ENCODE measurements around the gene SPATA20.

SPATA20 gene

DNA sequence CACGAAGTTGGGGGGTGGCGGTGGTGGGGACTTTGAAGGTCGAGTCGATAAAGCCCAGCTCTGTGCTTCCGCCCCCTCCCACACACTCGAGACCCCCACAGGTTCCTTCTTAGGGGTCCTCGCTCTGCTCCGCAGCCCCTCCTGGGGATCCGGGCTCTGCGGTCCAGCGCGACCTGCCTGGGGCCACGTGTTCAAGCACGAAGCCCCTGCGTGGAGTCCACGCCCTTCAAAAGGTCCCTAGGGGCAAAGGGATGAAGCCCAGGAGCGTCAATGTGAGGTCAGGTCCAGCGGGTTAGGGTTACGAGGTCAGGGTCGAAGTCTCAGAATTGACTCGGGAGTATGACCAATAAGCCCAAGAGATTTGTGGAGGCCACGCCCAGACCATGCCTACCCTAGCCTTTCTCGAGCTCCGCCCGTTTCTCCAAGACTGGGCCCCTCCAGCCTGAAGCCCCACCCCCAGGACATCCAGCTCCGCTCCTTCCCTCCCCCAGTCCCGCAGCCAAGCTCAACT is 12.8 kb downstream of the SPATA20 start:
- DNase-seq (ENCODE audit: low spot score): peak; percentile 56

DNA sequence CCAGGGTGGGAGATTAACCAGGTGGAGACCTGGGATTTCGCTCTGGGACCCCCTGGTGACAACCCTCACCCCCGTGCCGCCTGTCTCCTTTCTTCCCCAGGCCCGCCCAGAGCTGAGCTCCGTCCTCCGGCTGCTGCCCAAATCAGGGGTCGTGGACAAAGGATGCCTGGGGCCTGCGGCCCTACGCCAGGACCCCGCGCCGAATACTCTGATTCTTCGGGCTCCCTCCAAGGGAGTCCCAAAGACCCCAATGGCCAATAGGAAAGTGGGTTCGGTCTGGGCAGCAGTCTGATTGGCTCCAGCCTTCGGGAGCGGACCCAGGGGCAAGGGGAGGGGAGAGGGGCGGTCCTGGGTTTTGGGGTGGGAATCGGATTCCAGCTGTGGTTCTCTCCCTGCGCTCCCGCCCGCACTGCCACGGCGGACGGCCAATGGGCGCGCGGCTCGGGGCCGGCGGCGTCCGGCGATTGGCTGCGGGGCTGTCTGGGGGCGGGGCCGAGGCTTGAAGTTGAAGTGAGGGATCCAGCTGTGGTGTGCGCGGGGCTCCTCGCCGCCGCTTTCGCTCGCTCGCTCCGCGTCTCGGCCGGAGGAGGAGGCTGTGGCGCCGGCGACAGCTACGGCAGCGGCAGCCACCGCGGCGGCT is 13.3 kb downstream of the SPATA20 start, which contains the start of gene CACNA1G:
CACNA1G (plus strand) TSS at position 531 of the 640 bp plus-strand sequence. CDS start 745 bp downstream, outside the sequence.
- DNase-seq (ENCODE audit: low spot score): peak; percentile 85

DNA sequence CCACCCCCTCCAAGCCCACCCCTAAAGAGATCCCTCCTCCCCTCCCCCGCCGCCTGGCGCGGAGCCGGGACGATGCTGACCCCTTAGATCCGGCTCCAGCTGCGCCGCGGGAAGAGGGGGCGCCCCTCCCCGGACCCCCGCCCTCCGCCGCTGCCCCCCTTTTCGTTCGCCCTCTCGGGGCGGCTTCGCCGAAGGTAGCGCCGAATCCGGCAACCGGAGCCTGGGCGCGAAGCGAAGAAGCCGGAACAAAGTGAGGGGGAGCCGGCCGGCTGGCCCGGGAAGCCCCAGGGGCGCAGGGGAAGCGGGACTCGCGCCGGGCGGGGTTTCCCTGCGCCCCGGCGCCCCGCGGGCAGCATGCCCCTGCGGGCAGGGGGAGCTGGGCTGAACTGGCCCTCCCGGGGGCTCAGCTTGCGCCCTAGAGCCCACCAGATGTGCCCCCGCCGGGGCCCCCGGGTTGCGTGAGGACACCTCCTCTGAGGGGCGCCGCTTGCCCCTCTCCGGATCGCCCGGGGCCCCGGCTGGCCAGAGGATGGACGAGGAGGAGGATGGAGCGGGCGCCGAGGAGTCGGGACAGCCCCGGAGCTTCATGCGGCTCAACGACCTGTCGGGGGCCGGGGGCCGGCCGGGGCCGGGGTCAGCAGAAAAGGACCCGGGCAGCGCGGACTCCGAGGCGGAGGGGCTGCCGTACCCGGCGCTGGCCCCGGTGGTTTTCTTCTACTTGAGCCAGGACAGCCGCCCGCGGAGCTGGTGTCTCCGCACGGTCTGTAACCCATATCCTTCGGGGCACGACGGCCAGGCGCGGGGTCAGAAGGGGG is 14.2 kb downstream of the SPATA20 start:
- DNase-seq (ENCODE audit: low spot score): no peak

DNA sequence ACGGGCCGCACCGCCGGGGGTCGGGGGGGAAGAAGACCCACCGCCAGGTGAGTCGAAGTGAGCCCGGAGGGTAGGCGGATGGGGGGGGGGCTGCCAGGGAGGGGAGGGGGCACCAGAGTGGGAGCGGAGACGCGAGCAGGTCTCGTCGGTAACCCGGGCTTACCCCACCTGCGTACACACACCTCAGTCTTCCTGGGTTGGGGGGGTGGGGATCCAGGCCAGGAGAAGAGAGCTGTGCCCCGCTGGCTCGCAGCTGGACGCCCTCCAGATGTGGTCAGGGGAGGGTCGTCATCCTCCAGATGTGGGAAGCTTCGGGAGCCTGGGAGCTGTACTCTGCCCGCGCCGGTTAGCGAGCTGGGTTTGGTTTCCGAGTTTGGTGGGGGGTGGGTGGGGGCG is 14.8 kb downstream of the SPATA20 start:
- DNase-seq (ENCODE audit: low spot score): no peak

DNA sequence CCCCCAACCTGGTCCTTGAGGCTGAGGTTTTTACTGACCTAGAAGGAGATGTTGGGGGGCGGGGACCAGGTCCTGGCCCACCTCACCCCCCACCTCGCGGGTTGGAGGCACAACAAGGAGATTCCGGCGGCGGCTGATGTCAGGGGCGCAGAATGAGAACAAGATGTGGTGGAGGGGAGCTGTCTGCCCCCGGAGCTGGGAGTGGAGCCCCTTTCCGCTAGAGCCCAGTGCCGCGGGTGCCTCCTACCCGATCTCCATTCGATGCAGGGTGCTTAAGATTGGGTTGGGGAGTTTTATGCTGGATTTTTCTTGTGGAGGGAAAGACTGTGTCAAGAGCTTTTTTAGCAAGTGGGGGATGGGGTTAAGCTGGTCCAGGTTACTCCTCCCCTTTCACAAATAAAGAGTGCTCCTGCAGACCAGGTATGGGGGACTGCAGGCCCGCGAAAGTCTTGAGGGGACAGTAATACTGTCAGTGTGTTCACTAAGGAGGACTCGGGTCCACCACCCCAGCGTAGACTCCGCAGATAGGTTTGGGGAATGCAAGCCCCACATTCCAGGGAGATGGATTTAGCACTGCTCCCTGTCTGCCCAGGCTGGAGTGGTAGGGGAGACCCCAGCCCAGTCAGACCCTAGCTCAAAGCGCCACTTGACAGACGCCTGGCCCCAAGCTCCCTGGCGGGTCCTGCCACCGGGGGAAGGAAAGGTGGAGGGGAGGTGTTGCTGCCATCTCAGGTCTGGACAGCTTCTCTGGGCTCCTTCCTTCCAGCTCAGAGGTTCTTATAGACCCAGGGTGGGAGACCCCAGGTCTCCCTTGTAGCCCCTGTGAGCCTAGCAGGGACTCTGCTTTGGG is 15.5 kb downstream of the SPATA20 start:
- DNase-seq (ENCODE audit: low spot score): no peak

DNA sequence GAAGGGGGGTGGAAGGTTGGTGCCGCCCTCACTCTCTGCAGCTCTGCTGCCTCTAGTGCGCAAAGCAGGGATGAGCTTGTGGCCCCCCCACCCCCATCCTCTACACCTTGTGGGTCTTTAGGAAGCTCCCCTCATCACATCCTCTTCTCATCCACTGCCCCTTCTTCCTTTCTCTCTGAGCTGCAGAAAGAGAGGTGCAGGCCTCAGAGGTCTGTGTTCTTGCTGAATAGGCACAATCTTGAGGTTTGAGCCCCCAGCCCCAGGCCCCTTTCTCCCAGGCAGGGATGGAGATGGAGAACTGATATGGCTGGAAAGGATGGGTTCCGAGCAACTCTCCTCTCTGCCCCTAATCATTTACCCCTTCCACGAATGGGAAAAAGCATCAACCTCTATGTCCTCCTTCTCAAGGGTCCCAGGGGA is 16.1 kb downstream of the SPATA20 start:
- no peak for DNase-seq (ENCODE audit: low spot score)

DNA sequence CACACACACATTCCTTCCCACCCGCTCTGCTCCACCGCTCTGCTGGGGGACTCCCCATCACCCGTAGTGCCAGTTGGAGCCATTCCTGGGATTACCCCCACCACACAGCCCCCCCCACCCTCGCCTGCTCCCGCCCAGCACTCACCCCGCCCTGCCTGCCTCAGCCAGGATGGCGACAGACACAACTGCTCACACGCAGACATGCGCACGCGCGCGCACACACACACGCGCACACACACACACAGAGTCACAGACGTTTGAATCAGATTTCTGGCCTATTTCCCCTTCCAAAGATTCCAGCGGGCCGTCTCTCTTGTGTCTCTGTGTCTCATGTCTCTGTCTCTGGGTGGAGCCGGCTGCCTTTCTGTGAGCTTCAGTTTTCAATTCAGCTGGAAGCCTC is 17.9 kb downstream of the SPATA20 start:
- DNase-seq (ENCODE audit: low spot score): no peak

DNA sequence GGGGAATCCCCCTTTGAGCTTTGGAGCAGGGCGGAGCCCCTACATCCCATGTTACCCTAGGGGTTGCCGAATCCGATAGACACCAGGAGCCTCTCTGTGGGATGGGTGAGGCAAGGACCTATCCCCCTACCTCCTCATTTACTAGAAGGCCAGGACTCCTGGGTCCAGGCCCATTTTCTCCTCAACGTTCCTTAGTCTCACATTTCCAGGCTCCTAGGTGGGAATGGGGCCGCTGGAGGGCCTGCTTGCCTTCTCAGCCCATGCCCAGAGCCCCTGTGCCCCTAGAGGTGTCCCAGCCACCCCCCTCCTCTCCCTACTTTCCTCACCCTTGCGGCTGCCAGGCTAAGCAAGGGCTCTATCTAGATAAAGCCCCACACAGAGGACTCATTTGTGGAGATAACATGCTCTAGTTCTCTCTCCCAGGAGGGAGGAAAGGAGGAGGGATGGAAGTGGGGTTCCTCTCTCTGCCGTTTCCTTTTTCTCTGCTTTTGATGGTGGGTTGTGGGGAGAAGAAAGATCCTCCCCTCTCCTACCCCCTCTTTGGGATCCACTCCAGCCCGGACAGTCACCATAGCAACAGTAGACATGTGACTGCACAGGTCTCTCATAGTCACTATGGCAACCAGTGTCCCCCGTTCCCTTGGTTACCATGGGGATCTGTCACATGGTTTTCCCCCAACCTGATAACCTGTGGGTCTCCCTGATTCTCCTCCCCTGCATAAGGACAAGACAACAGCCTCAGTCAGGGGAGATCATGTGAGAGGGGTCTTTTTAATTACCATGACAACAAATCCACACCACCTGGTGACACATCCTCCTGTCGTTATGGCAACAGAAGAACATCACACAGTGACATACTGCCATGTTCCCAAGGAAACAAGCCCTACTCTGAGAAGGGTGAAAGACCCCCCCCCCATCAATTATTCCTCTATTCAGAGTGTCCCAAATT is 18.7 kb downstream of the SPATA20 start:
- no peak for DNase-seq (ENCODE audit: low spot score)

DNA sequence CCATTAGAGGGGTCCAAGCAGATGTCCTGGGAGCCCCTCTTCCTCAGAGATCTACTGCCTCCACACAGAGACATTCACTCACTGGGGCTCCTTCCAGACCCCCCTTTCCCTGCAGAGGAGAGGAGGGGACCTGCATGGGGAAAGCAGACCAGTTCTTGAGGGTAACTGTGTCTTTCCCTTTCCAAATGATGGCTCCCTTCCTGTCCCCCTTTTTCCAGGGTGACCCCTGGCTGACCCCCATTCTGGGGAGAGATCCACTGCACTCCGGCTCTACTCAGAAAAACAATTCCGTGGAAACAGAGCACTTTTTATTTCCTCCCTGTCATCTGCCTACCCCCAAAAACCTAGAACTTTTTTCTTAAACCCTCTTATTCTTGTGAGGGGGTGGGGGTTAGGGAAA is 19.9 kb downstream of the SPATA20 start:
- no peak for DNase-seq (ENCODE audit: low spot score)

DNA sequence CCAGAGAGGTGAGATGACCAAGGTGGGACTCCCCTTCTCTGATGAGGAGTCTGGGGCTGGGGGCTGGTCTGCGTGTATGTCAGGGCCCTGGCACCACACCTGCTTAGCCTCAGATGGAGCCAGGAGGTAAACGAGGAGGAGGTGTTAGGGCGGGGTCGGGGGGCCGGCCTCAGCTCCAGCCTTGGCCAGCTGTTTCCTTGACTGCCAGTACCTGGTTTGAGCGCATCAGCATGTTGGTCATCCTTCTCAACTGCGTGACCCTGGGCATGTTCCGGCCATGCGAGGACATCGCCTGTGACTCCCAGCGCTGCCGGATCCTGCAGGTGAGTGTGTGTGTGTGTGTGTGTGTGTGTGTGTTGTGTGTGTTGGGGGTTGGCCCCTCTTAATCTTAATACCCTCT is 21.7 kb downstream of the SPATA20 start:
- no peak for DNase-seq (ENCODE audit: low spot score)

DNA sequence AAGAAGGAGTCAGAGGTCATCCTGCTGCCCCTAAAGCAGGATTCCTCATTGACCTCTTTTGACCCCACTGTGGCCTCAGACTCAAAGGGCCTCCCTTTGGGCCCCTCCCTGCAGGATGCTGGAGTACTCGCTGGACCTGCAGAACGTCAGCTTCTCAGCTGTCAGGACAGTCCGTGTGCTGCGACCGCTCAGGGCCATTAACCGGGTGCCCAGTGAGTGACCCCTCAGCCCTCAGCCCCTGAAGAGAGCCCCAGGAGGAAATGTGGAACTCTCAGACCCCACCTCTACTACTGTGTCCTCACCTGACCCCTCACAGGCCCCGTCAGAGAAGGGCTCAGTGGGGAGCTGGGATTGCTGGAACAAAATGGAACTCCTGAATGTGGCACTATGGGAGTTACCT is 22.6 kb downstream of the SPATA20 start:
- DNase-seq (ENCODE audit: low spot score): no peak

DNA sequence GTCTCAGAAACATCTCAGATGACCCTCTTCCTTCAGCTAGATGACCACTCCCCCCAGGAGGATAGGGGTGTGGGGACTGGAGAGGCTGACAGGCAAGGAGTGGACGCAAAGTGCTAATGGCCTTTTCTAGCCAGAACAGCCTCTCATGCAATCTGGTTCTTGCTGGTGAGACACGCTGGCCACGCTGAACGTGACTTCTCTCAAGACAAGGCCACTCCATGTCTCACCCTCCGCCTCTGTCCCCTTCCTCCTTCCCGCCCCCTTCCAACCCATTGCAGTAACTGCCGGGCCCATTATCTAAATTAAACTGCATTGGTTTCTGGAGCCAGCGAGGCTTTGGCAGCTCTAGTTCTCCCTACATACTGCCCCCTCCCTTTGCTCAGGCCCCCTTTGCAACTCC is 23.1 kb downstream of the SPATA20 start:
- no peak for DNase-seq (ENCODE audit: low spot score)

DNA sequence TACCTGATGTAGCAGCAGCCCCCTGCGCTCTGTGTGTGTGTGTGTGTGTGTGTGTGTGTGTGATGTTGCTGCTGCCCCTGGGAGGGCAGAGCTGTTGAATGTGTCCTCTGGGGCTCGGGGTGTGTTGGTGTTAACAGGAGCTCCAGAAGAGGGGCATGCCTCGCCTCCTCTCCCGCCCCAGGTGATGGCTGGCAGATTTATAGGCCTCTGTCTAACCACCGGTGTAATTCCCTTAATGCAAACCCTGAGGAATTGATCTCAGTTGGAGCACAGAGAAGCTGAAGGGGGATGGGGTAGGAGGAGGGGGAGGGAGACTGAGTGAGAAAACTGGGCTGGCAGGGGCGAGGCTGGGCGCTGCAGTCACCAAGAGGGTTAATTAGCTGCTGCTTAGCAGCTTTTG is 23.6 kb downstream of the SPATA20 start:
- no peak for DNase-seq (ENCODE audit: low spot score)

DNA sequence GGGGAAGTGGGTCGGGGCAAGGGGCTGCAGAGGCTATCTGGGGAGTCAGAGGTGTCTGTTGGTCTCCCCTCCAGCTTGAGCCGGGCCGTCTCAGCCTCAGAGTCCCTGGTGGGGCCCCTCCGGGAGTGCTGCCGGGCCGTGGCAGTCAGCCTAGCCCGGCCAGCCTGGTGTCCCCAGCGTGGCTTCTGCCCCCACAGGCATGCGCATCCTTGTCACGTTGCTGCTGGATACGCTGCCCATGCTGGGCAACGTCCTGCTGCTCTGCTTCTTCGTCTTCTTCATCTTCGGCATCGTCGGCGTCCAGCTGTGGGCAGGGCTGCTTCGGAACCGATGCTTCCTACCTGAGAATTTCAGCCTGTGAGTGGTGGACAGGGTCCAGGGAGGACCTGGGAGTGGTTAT is 24.7 kb downstream of the SPATA20 start:
- no peak for DNase-seq (ENCODE audit: low spot score)

DNA sequence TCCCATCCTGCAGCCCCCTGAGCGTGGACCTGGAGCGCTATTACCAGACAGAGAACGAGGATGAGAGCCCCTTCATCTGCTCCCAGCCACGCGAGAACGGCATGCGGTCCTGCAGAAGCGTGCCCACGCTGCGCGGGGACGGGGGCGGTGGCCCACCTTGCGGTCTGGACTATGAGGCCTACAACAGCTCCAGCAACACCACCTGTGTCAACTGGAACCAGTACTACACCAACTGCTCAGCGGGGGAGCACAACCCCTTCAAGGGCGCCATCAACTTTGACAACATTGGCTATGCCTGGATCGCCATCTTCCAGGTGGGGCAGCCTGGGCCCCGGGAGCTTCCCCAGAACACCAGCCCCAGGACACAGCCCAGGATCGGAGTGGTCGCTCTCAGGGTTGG is 25.6 kb downstream of the SPATA20 start:
- no peak for DNase-seq (ENCODE audit: low spot score)

DNA sequence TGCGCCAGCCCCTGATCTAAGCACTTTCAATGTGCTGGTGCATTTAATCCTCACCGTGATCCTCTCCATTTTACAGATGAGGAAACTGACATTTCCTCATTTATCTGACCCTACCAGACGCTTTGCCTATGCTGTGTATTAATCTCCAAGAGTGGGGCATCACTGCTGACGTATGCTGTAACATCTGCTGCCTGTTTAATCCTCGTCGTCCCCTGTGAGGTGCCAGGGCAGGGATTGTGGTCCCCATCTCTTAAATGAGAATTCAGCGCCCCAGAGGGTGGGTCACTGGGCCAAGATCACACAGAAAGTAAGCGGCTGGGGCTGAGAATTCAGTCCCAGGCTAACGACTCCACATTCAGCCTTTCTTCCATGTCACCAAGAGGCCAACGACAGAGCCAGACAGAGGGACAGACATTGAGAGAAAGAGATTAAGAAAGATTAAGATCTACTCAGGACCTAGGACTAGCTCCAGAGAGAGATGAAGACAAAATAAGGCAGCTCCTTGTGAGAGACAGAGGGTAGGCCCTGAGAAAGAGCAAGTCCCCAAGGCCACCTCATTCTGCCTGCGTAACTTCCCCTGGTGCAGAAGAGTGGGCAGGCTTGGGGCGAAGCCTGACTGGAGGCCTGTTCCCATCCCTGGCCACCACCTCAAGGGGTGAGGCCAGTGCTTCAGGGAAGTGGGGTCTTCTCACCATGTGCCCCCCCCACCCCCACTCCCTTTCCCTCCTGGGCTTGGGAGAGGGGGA is 27.1 kb downstream of the SPATA20 start:
- no peak for DNase-seq (ENCODE audit: low spot score)

DNA sequence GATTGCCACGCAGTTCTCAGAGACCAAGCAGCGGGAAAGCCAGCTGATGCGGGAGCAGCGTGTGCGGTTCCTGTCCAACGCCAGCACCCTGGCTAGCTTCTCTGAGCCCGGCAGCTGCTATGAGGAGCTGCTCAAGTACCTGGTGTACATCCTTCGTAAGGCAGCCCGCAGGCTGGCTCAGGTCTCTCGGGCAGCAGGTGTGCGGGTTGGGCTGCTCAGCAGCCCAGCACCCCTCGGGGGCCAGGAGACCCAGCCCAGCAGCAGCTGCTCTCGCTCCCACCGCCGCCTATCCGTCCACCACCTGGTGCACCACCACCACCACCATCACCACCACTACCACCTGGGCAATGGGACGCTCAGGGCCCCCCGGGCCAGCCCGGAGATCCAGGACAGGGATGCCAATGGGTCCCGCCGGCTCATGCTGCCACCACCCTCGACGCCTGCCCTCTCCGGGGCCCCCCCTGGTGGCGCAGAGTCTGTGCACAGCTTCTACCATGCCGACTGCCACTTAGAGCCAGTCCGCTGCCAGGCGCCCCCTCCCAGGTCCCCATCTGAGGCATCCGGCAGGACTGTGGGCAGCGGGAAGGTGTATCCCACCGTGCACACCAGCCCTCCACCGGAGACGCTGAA is 28.7 kb downstream of the SPATA20 start:
- DNase-seq (ENCODE audit: low spot score): no peak

DNA sequence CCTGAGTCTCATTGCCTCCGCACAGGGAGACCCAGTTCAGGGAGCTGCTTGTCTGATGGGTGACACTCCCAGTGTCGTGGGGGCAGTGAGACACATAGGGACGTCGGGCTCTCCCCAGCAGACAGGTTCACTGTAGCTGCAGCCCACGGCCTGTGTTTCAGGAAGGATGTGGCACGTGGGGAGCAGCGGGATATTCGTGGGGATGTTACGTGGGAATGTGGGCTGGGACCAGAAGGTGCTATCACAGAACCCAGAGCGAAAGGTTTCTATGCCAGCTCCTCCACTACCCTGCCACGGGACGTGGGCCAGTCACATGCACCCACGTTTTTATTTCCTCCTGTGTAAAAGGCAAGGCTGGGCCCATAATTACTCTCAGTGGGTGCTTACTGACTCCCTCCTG is 29.9 kb downstream of the SPATA20 start:
- no peak for DNase-seq (ENCODE audit: low spot score)

DNA sequence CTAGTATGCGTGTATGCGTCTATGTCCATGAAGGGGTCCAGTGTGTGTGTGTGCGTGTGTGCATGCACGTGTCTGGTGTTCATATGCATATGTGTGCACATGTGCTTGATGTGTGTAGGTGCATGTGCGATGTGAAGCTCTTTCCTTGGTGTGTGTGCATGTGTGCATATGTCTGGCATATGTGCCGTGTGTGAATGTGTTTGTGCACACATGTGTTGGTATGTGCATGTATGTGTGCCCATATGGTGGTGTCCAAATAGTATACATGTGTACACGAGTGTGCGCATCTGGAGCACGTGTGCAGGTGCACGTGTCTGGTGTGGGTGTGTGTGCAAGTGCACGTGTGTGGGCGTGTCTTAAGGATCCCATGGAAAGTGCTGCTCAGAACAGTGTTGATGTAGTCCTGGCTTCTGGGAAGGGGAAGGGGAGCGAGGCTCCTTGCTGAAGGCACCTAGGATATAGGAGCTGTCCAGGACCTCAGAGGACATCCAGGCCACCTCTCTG is 30.5 kb downstream of the SPATA20 start:
- DNase-seq (ENCODE audit: low spot score): no peak

DNA sequence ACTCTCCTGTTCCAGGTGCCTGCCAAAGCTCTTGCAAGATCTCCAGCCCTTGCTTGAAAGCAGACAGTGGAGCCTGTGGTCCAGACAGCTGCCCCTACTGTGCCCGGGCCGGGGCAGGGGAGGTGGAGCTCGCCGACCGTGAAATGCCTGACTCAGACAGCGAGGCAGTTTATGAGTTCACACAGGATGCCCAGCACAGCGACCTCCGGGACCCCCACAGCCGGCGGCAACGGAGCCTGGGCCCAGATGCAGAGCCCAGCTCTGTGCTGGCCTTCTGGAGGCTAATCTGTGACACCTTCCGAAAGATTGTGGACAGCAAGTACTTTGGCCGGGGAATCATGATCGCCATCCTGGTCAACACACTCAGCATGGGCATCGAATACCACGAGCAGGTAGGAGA is 31.2 kb downstream of the SPATA20 start:
- no peak for DNase-seq (ENCODE audit: low spot score)
